ENCODE results near the gene CPLX3.

The CPLX3 gene

DNA sequence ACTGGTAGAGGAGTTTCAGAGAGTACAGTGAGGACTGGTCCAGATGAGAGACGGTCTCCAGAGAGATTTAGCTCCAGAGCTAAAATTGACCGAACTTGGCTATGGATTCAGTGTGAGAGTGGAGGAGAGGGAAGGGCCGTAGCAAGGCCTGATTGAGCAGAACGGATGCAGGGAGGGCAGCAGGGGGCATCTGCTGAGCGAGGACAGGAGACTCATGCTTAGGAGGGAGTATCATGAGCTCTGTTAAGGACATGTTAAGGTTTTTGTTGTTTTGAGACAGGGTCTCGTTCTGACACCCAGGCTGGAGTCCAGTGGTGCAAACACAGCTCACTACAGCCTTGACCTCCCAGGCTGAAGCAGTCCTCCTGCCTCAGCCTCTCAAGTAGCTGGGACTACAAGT lies 21.5 kb upstream of the CPLX3 start:
- no peak for DNase-seq

DNA sequence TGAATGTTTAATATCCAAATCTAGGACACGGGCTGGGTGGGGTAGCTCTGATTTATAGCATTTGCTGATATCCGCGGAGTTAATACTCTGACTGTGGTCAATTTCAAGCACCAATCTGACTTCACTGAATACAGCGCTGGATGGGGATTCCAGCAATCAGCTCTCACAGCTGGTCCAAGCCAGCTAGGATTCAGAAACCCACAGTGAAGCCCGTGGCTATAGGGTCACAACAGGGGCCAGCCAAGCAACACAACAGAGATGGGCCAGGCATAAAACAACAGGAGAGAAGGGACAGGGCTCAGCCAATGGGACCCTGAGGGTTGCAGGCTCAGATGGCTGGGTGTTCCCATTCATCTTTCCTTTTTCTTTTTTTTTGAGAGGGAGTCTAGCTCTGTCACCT lies 19.1 kb upstream of the CPLX3 start:
- DNase-seq: no peak

DNA sequence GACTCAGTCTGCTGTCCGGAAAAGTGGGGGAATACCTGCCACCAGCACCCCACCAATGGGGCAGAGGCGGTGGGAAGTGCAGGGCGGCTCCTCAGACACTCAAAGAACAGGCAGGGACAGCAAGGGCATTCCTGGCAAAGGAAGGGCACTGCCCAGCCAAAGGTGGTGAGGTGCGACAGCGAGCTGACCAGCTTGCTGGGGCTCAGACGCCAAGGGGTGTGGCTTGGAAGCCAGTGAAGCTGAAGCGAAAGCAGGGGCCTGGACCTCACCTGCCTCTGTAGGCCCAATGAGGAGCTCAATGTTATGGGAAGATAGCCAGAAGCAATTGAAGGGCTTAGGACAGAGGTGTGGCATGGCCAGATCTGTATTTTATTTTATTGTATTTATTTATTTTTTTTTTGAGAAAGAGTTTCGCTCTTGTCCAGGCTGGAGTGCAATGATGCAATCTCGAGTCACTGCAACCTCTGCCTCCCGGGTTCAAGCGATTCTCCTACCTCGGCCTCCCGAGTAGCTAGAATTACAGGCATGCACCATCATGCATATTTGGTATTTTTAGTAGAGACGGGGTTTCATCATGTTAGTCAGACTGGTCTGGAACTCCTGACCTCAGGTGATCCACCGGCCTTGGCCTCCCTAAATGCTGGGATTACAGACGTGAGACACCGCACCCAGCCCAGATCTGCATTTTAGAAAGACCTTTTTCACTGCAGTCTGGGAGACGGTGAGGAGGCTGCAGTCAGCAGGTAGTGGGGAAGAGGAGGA lies 18.2 kb upstream of the CPLX3 start:
- DNase-seq: no peak

DNA sequence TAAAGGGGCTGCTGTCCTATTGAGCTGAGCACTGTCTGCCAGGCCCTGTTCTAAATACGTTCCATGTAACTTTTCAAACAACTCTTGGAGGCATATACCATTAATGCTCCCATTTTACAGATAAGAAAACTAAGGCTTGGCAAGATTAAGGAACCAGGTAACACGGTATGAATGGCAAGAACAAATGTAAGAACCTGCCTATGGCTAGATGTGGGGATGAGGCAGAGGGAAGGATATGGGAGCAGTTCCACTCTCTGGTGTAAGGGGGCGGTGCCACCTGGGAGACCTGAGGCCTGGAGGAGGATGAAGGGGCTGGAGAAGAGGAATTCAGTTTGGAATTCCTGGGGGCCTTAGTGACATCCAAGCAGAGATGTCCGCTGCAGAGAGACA lies 17.6 kb upstream of the CPLX3 start:
- no peak for DNase-seq

DNA sequence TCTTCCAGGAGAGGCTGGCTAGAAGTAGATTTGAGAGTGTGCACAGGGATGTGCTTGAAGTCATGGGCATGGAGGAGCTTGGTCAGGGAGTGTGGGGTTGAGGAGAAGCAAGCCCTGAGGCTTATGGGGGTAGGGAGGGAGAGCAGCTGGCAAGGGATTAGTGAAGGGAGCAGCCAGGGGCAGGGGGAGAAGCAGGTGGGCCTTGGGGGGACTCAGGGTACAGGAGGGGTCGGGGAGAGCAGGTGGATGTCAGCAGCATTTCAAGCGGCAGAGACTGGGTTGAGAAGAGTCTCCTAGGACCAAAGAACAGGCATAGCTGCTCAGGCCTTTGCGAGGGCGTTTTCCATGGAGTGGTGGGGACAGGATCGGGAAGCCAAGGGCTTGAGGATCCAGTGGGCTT lies 17.2 kb upstream of the CPLX3 start:
- DNase-seq: no peak

DNA sequence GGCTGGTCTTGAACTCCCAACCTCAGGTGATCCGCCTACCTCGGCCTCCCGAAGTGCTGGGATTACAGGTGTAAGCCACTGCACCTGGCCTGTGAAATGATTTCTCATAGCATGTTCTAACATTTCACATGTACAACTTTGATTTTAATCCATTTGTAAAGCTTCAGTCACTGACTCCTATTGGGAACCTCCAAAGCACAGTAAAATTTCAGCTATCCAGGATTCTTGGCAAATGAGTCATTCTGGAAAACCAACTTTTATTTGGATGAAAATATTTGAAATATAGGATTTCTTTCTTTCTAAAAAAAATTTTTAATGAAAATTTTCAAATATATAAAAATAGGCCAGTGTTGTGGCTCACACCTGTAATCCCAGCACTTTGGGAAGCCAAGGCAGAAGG lies 16.5 kb upstream of the CPLX3 start:
- DNase-seq: no peak

DNA sequence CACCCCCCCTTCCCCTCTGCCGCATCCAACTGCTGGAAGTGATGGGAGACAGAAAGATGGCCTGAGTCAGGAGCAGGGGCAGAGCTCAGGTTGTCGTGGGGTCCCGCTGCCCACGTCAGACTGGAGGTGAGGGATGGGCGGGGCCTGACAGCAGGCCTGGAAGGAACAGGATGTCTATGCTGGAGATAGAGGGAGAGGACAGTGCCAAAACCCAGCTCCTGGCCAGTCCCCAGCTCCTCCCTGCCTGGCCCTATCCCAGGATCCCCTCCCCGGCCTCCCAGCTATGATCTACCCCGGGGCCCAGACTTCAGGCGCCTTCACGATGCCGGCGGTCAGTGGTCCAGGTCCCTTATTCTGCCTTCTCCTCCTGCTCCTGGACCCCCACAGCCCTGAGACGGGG lies 13.9 kb upstream of the CPLX3 start, which contains the start of gene LMAN1L:
Gene LMAN1L (plus strand): TSS at position 303 of the 400 bp plus-strand sequence. CDS start 20 bp downstream, at position 323.
- no peak for DNase-seq

DNA sequence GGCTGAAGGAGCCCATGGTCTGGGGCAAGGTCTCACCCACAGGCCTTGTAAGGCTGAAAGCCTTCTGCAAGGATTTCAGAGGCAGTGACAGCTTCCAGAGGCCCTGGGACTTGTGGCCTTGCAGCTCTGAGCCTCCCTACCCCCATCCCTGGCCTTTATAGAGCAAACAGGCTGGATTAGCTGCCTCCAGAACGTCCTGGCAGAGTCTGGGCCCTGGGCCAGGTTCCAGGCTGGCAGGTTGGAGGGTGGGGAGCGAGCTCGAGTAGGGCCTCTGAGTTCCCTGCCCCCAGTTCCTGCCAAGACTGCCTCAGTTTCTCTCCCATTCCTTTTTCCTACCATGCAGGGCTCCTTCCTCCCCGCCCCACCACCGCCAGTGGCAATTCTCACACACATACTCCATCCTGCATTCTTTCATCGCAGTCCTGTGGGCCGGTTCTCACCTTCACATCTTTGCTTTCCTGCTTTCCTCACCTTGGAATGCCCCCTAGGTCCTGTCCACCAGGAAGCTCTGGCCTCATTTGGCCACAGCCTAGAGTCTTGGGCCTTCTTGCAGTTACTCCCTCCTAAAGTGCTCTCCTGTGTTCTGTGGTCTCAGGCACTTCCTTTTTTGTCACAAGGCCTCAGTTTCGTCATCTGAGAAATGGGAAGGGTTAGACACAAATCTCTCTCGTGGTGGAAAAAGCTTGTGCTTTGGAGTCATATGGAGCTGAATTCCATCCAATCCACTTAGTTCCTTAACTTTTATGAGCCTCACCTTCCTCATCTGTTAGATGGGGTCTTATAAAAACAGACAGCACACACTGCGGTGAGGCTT lies 11.1 kb upstream of the CPLX3 start:
- DNase-seq: no peak

DNA sequence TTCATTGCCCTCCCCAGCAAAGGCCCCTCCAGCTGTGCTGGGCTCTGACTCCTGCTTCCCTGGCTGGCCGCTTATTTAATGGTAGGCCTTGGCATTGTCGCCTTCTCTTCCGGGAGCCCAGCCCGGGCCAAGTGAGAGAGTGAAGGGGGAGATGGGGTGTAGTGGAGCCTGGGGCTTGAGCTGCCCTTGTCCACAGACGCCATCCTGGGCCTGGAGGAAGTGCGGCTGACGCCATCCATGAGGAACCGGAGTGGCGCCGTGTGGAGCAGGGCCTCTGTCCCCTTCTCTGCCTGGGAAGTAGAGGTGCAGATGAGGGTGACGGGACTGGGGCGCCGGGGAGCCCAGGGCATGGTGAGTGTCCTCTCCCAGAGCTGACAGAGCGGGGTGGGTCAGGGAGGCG lies 10.5 kb upstream of the CPLX3 start:
- no peak for DNase-seq

DNA sequence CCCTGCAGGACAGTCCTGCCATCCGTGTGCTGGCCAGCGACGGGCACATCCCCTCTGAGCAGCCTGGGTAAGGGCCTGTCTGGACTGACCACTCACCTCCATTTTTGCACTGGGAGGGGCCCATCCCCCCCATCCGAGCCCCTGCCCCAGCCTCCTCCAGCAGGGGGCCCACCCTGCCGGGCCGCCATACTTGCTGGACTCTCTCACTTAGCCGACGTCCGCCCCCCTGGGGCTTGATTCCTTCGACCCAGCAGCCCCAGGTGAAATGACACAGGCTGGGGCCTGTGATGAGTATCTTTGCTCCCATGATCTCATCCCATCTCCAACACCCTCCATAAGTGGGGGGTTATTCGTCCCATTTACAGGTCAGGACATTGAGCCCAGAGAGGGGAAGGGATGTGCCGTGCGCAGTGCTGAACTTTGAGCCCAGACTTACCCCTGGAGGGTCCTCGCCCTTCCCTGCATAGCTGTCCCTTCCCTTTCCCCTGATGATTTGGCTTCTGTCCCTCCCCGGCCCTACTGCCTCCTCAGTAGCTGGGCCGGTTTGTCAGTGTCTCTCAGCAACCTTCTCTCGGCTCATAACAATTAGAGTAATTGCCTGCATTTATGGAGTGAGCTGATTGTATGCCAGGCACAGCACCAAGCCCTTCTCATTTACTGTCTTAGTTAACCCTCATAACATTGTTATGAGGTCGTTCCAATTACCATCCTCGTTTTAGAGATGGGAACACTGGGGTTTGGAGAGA lies 9.6 kb upstream of the CPLX3 start:
- DNase-seq: no peak

DNA sequence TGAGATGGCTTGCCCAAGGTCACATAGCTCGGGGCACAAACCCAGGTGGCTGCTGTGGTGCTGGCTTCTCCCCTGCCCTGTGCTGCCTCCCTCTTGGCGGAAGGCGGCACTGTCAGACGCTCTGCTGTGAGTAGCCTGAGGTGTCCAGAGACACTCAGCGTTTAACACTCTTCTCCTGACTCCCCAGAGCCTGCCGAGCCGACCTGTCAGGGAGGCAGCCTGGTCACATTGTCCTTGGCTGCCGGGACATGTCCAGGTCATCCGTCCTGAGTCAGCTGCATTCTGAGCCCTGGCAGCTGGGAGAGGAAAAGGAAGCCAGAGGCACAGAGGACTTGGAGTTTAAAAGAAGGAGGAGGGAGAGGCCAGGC lies 9.1 kb upstream of the CPLX3 start:
- DNase-seq: peak; percentile 29

DNA sequence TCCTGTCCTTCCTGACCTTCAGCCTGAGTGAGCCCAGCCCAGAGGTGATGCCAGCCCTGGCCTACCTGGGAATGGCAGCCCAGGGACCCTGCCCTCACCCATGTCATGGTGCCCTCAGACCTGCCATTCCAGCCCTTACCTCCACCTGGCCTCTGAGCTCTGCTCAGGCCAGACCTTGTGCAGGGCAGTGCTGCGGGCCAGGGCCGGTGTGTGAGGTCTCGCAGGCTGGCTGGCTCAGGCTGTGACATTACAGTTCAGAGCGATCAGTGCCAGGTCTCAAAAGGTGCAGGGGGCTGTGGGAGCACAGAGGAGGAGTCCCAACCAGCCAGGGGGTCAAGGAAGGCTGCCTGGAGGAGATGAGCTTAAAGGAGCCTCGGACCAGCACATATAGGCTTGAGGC lies 6.4 kb upstream of the CPLX3 start:
- no peak for DNase-seq

DNA sequence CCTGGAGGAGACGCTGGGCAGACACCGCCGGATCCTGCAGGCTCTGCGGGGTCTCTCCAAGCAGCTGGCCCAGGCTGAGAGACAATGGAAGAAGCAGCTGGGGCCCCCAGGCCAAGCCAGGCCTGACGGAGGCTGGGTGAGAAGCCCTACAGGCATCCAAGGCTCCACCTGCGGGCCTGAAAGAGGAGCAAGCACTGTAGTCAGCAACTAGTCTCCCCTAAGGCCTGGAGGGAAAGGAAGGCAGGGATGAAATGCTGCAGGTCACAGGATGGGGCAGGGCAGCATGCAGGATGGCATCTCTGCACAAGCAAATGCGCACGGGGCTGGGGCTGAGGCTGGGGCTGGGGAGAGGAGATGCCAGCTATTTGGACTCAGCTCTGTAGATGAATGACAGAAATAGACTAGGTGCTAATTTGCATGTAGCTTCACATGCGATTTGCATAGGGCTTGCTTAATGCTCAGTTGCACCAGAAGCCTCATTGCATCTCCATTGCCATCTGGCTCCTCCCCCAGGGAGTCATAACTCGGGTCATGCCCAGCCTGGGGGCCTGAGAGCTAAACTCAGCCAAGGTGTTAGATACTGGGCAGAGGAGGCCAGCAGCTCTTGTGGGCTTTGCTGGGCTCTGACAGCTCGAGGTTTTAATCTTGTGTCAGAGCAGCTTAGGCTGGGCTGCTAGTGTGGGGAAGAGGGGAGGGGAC lies 5.2 kb upstream of the CPLX3 start:
- no peak for DNase-seq

DNA sequence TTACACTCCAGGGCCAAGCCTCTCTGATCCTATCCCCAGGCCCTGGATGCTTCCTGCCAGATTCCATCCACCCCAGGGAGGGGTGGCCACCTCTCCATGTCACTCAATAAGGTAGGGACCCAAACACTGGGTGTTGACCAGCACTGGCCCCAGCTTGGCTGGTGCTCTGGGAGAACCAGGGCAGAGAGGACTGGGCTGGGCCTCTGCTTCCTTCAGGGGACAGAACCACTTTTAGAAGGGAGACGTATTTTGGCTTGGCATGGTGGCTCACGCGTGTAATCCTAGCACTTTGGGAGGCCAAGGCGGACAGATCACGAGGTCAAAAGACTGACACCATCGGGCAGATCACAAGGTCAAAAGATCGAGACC lies 4.7 kb upstream of the CPLX3 start:
- DNase-seq: no peak

DNA sequence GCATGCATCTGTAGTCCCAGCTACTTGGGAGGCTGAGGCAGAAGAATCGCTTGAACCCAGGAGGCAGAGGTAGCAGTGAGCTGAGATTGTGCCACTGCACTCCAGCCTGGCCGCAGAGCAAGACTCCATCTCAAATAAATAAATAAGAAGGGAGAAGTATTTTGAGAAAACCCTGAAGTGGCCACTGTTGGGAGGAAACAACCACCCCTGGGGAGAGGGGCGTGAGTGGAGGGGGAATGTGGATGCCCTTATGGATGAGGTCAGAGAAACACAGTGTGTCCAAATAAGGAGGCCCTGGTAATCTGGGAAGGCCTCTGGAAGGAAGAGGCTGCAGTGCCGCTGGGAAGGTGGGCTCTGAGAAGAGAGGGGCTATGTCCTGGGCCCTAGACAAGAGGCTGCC lies 4.2 kb upstream of the CPLX3 start:
- no peak for DNase-seq

DNA sequence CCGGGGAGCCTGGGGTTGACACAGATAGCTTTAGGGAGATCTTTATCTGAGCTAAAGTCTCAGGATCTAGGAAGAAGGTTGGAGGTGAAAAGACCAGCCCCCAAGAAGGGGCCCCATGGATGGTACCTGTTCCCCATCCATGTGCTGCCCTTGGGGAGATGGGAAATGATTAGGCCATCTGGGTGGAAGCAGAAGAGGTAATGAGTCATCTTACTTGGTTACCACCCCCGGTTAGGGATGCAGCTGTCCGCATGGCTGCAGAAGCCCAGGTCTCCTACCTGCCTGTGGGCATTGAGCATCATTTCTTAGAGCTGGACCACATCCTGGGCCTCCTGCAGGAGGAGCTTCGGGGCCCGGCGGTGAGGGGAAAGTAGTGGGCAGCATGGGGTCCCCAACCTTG lies 3.1 kb upstream of the CPLX3 start:
- no peak for DNase-seq

DNA sequence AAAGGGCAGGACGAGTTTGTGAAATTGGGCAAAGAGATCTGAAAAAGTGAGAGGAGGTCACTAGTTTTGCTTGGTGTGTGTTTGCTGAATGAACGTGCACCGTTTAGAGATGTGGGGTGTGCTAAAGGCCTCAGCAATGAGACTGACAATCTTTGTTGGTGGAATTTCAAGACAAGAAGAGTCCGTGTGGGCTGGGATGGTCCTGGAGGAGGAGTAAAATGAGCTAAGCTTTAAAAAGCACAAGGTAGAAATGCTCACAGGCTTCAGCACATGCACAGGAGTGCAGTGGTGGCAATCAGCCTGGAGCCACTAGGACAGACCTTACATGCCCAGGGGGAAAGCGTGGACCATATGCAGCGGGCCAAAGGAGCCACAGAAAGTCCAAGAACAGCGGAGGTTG lies 1.5 kb upstream of the CPLX3 start:
- no peak for DNase-seq

DNA sequence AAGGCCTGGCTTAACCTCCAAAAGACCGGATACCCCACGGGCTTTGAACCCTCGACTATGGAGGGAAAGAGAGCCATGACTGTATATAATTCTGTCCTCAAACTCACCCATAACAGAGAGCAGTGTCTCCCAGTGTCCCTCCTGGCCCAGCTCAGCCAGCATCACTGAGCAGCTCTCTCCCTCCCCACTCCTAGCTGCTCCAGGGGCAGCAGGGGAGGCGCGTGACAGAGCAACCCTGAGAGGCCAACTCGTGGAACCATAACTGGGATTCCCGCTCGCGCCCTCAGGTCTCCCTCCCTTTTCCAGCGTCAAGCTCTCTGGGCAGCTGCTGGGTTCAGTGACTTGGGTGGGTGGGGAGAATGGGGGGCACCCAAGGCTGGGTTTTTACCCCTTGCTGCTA lies 561 bp upstream of the CPLX3 start:
- DNase-seq: no peak

DNA sequence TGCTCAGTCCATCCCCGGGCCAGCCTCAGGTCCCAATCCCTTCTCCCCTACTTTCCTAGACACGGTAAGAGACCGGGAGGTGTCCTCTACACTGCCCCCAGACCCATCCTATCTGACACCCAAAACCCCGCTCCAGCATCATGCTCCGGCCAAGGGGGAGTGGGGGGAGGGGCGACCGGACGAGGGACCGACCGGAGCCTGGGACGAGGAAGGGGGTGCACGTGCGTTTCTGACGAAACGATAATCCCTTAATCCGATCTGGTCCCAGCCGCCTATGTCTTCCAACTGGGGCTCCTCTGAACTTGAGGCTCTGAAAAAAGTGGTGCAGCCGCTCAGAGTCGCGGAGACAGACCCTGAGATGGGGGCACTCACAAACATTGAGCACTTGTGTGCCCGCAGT lies 494 bp downstream of the CPLX3 start:
- no peak for DNase-seq

DNA sequence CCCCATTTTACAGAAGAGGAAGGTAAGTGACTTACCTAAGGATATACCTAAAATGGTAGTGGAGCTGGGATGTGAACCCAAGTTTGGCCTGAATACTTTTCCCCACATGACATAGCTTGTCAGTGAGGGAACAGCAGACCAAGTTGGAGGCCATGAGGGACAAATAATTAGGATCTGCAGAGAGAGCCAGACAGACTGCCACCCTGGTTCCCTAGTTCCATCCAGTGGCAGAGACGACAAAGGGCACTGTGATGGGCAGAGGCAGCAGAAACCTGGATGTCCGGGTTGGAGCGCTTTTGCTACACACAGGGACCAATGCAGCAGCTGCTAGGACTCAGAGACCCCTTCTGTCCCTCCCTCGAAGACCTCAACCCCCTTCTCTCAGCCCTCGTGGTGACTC lies 1.2 kb downstream of the CPLX3 start:
- DNase-seq: no peak

DNA sequence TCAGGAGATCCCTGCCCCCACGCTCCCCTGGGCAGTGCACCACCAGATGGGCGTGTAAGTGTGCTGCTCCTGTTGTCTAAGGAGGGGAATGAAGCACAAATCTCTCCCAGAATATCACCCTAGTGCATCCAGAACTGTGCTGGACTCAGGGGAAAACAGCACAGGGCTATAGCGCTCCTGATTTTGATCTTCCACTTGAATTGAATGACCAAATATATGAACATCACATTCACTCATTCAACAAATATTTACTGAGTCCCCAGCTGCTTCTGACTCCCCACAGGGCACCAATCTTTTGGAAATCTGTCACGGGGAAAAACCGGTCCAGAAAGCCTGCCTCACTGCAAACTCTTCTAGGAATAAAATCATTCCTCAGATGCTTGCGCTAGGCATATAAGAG lies 2.4 kb downstream of the CPLX3 start:
- DNase-seq: no peak

DNA sequence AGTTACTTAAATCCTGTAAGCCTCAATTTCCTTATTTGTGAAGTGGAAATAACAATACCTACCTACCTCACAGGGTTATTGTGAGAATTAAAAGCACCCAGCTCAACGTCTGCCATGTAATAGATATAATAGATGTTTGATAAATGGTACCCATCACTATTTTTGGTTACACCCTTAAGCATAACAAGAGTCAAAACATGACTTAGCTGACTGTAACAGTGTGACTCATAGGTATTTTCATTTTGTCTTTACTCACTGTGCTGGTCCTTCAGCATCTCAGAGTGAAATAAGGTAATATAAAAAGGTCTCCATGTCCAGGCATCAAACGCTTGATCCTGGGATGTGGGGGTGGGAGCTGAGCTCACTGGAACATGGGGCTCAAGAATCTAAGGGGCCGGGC lies 3.1 kb downstream of the CPLX3 start:
- DNase-seq: no peak

DNA sequence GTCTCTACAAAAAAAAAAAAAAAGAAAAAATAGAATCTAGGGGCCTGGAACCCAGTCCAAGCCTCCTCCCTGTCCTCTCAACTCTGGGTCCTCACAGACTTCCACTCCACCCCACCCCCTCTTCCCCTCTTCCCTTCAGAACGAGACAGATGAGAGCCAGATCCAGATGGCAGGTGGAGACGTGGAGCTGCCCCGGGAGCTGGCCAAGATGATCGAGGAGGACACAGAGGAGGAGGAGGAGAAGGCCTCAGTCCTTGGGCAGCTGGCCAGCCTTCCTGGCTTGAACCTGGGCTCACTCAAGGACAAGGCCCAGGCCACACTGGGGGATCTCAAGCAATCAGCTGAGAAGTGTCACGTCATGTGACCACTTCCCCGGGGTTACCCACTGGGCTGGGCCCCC lies 3.6 kb downstream of the CPLX3 start:
- DNase-seq: no peak
